ENCODE measurements around the gene SRC. TPM values are rescaled to one million over a fixed set of nuclear protein-coding genes. Genes with fewer than 3 reads are reported as not detected.

SRC gene
- total and polyA plus RNA-seq, 2 donors (not counting 3 experiments of a cell fraction or from before 2014, with no cell fraction given) = 22.6 to 29.4 TPM

- Histone ChIP-seq H4K20me1 (replicated peaks; ENCODE audit: control insufficient read depth, extremely low read depth, insufficient read depth, low read length) (no peaks in the 10 kb centered on the region), H3K9me3 (replicated peaks; ENCODE audit: control insufficient read depth, insufficient read depth, low read length) (no peaks in the 10 kb centered on the region), H3K9me1 (replicated peaks; ENCODE audit: control insufficient read depth, extremely low read depth, insufficient read depth, low read length) (no peaks in the 10 kb centered on the region), H3K4me1 (ENCODE audit: control insufficient read depth, extremely low read depth, insufficient read depth, low read length) (peaks cover 16% of the 10 kb centered on the region), H3K27ac (ENCODE audit: insufficient read depth, low read depth, low read length) (no peak overlapping the region), H3K9ac (replicated peaks; ENCODE audit: extremely low read depth, insufficient read depth, low read length) (no peak overlapping the region), H3K36me3 (ENCODE audit: control insufficient read depth in 2 of 2, extremely low read depth in 1 of 2, insufficient read depth in 2 of 2, low read length in 2 of 2) (peaks cover 0 to 10% of the 10 kb centered on the region in 2 experiments), H2AFZ (ENCODE audit: low read depth, low read length) (no peak overlapping the region), H3K27me3 (ENCODE audit: control insufficient read depth in 2 of 2, insufficient read depth in 2 of 2, low read length in 2 of 2) (no peaks in the 10 kb centered on the region), H3K4me2 (ENCODE audit: insufficient read depth, low read length) (no peak overlapping the region), H3K4me3 (replicated peaks in 1 of 3; ENCODE audit: insufficient read depth in 1 of 3, low read depth in 1 of 3, low read length in 3 of 3) (peak overlapping the region in 1 of 3 experiments; percentile 38), H3K79me2 (ENCODE audit: control insufficient read depth, insufficient read depth, low read length) (peaks cover 4% of the 10 kb centered on the region)
- TF ChIP-seq JUN (IDR thresholded peaks at IDR 0.05; ENCODE audit: borderline replicate concordance, insufficient read depth, insufficient read length, low read depth) (no peak), CTCF (IDR thresholded peaks at IDR 0.05; ENCODE audit: extremely low read depth in 1 of 2, insufficient read depth in 1 of 2, low read depth in 1 of 2, low read length in 2 of 2) (peak; percentile 91 to 95), MAX (IDR thresholded peaks at IDR 0.05; ENCODE audit: insufficient read depth, insufficient read length) (peak; percentile 30), POLR2AphosphoS5 (IDR thresholded peaks at IDR 0.05; ENCODE audit: insufficient read depth, low read depth, low read length) (peak; percentile 84)
- peak; percentile 39 for DNase-seq (ENCODE audit: low read depth, low spot score)
- BruUV-seq (replicated peaks) = no TSS peak
- intact Hi-C loops (cut with micrococcal nuclease) = loop anchor here (1.0 to 2.0 kb wide), 2 partner anchors 38 to 115 kb away; partner anchors contain the start of gene SRC
- FAIRE-seq = peak; percentile 57
- ChIA-PET CTCF (interaction anchor here (0.6 to 4.0 kb wide), 16 partner anchors 8 to 149 kb away, joined by 3 to 32 read pairs (median 4); partner anchors contain the start of genes MANBAL and SRC), POLR2A (no interaction called here)
- dilution Hi-C loops (cut with MboI; ENCODE audit: extremely low pct_ligation_motif_present, low sequenced_read_pairs) = no loop called here
These were observed 38.8 kb downstream of the SRC start for GRCh38 chr20:37384683-37385174.

Measured in endothelial cell of umbilical vein (primary cell).